Measurements from ENCODE around the gene BSG.
"Not testable (repeated sequence)": the region's sequence is repeated elsewhere in the genome, so short reads cannot be mapped to it uniquely, and the experiment has no call there.

The BSG gene

DNA sequence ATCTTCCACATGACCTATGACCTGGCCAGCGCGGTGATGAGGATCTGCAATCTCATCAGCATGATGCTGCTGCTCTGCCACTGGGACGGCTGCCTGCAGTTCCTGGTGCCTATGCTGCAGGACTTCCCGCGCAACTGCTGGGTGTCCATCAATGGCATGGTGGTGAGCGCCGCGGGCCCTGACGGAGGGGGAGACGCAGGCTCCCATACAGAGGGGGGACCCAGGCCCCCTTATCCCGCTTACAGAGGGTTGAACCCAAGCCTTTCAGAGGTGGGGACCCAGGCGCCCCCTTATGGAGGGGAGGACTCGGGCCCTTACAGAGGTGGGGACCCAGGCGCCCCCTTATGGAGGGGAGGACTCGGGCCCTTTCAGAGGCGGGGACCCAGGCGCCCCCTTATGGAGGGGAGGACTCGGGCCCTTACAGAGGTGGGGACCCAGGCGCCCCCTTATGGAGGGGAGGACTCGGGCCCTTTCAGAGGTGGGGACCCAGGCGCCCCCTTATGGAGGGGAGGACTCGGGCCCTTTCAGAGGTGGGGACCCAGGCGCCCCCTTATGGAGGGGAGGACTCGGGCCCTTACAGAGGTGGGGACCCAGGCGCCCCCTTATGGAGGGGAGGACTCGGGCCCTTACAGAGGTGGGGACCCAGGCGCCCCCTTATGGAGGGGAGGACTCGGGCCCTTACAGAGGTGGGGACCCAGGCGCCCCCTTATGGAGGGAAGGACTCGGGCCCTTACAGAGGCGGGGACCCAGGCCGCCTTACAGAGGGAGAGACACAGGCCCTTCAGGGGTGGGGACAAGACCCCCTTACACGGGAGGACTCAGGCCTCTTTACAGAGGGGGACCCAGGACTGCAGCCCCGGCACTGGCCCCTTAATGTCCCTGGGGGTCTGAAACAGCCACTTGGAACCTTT lies 32.9 kb downstream of the BSG start:
- not testable (repeated sequence) for FAIRE-seq

GRCh38 chr19:607301-608154 lies 35.1 kb downstream of the BSG start:
- no peak for FAIRE-seq

- no peak for FAIRE-seq
Observed at GRCh38 chr19:608155-609003, 36.0 kb downstream of the BSG start.

DNA sequence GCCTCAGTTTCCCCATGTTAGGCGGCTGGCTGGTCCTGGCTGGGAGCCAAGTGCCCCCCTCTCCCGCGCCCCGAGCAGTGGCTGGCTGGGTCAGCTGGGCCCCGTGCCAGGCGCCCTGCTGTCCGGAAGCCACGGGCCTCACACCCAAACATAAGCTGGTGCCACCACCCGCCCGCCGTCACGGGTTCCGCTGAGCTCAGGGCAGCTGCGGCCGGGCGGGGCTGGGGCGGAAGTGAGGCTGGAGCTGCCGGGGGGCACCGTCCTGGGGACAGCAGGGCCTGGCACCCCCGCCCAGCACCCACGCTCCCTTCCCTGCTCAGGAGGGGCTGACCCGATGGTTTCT lies 36.6 kb downstream of the BSG start:
- no peak for FAIRE-seq

DNA sequence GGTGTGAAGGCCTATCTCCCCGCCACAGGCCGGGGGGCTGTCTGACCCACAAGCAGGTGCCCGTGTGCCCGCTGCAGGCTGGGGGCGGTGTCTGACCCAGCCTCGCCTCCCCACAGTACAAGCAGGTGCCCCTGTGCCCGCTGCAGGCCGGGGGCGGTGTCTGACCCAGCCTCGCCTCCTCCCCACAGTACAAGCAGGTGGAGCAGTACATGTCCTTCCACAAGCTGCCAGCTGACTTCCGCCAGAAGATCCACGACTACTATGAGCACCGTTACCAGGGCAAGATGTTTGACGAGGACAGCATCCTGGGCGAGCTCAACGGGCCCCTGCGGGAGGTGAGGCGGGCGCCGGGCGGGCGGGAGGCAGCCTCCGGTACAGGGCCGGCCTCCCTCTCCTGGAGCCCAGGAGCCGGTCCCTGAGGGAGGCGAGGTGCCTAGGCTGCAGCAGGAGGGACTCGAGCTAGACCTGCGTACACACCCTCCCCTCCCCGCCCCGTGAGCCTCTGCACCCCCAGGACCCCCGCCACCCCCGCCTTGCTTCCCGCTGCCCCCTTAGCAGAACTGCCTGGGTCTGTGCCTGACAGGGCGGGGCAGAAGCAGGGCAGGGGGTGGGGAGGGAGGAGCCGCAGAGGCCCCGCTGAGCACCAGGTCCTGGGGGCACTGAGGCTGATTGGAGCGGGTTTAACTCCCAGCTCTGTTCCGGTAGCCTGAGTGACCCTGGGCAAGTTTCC lies 37.8 kb downstream of the BSG start:
- no peak for FAIRE-seq

DNA sequence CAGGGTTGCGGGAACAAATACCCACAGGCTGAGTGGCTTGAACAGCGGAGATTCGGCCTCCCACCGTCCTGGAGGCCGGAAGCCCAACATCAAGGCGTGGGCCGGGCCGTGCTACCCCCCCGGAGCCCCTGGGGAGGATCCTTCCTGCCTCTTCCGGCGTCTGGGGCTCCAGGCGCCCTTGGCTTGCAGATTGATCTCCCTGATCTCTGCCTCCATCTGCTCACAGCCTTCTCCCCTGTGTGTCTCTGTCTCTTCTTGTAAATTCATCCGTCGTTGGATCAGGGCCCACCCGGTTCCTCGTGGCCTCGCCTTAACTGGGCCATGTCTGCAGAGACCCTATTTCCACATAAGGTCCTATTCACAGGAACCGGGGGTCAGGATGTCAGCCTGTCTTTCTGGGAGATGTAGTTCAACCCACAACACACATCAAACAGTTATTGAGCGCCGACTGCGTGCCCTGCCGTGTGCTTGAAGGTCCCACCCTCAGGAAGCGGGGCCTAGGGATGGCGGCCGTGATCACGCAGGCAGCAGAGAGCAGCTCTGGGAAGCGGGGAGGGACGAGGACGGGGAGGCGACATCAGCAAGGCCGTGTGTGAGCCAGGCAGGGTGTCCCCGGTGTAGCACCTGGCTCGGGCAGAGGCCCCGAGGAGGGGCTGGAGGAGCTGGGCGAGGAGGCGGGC lies 38.5 kb downstream of the BSG start:
- no peak for FAIRE-seq

DNA sequence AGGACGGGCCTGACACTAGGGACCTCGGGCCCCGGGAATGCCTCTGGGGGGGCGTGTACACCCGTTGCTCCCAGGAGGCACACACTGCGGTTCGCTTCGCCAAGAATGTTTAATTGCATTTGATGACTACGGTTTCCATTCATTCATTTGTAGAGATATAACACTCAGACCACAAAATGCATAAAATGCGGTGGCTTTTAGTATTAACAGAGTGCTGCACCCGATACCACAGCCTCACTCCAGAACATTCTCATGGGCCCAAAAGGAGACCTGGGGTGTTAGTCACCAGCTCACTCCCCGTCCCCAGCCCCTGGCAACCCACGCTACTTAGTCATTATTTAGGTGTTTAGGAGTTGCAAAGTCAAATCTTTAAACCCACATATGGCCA lies 39.1 kb downstream of the BSG start:
- FAIRE-seq = no peak

DNA sequence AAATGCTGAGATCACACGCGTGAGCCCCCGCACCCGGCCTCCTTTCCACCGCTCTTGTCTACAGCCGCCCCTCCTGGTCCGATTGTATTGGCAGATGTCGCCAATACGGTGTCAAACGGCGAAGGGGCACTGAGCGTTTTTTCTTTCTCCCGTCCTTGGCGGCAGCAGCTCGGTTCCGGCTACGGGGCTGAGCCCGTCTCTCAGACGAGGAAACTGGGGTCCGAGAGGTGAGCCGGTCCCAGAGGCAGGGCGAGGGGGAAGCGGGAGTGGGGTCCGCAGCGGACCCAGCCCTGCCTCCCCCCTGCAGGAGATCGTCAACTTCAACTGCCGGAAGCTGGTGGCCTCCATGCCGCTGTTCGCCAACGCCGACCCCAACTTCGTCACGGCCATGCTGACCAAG lies 40.5 kb downstream of the BSG start:
- no peak for FAIRE-seq

DNA sequence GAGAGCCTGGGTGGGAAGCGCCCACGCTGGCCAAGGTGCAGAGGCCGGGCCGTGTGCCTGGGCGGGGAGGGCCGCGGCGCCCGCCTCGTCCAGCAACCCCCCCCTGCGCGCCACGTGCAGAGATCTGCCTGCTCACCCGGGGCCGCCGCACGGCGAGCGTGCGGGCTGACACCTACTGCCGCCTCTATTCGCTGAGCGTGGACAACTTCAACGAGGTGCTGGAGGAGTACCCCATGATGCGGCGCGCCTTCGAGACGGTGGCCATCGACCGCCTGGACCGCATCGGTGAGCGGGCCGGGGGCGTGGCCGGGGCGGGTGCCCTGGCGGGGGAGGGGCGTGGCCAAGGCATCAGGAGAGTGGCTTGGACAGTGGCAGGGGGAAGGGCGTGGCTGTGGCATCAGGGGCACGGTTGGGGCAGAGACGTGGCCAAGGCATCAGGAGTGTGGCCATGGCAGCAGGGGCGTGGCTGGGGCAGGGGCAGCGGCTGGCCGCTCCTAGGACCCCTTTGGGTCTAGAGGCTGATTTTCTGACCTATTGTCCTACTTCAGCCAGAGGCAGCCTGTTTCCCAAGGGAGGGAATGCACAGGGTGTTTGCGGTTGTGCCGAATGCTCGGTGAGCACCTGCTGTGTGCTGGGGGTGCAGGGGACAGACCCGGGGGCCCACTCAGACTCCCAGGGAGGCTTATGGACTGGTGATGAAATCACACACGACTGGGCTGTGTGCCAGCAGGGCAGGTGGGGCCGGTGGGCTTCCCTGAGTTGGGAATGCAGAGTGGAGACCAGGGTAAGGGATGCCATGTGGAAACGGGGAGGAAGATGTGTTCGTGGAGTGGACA lies 41.6 kb downstream of the BSG start:
- FAIRE-seq = no peak

- FAIRE-seq = no peak
Observed at GRCh38 chr19:615619-616018, 43.2 kb downstream of the BSG start.

DNA sequence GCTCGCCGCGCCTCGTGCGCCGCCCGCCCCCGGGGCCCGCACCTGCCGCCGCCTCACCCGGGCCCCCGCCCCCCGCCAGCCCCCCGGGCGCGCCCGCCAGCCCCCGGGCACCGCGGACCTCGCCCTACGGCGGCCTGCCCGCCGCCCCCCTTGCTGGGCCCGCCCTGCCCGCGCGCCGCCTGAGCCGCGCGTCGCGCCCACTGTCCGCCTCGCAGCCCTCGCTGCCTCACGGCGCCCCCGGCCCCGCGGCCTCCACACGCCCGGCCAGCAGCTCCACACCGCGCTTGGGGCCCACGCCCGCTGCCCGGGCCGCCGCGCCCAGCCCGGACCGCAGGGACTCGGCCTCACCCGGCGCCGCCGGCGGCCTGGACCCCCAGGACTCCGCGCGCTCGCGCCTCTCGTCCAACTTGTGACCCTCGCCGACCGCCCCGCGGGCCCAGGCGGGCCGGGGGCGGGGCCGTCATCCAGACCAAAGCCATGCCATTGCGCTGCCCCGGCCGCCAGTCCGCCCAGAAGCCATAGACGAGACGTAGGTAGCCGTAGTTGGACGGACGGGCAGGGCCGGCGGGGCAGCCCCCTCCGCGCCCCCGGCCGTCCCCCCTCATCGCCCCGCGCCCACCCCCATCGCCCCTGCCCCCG lies 43.8 kb downstream of the BSG start:
- FAIRE-seq = no peak

DNA sequence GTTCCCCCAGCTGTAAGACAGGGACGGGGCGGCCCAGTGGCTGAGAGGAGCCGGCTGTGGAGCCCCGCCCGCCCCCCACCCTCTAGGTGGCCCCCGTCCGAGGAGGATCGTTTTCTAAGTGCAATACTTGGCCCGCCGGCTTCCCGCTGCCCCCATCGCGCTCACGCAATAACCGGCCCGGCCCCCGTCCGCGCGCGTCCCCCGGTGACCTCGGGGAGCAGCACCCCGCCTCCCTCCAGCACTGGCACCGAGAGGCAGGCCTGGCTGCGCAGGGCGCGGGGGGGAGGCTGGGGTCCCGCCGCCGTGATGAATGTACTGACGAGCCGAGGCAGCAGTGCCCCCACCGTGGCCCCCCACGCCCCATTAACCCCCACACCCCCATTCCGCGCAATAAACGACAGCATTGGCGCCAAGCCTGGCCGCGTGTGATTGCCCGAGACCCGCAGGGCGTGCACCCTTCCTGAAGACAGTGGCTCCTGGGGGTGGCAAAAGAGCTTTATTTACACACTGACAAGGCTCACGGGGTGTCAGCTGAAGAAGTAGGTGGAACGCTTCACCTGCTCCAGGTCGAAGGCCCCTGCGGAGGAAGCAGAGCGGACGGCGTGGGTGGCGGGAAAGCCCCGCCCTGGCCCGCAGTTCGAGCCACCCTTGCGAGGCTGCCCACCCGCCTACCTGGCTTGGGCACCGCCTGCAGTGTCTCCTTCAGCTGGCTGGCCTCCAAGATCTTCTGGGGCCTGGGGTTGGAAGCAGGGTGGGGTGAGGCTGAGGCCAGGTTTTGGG lies 44.5 kb downstream of the BSG start:
- FAIRE-seq = no peak

- FAIRE-seq = no peak
Observed at GRCh38 chr19:617551-618246, 45.3 kb downstream of the BSG start.

GRCh38 chr19:618247-618619 lies 45.8 kb downstream of the BSG start:
- FAIRE-seq = no peak

GRCh38 chr19:618674-619285 lies 46.4 kb downstream of the BSG start:
- FAIRE-seq = no peak

GRCh38 chr19:619286-620002 lies 47.0 kb downstream of the BSG start:
- no peak for FAIRE-seq

GRCh38 chr19:620166-620862 lies 47.9 kb downstream of the BSG start:
- FAIRE-seq = no peak
